COR-L47 (cell line): ENCODE results near the gene SUPT7L.
"Not testable (repeated sequence)": the region's sequence is repeated elsewhere in the genome, so short reads cannot be mapped to it uniquely, and the experiment has no call there.

Experiments used
- DNase-seq: peaks from one replicate; lab custom pipeline; 2025; lab: John Stamatoyannopoulos, UW

The SUPT7L gene

GRCh38 chr2:27638037-27638637 lies 25.3 kb downstream of the SUPT7L start:
- no peak for DNase-seq

GRCh38 chr2:27636766-27637165 lies 26.6 kb downstream of the SUPT7L start:
- DNase-seq, result no peak

- no peak for DNase-seq
Observed at GRCh38 chr2:27634291-27634690, 29.1 kb downstream of the SUPT7L start.

GRCh38 chr2:27630257-27630656 lies 33.2 kb downstream of the SUPT7L start:
- not testable (repeated sequence) for DNase-seq

GRCh38 chr2:27628767-27629709 lies 34.4 kb downstream of the SUPT7L start, which contains the start of the genes CCDC121 and GPN1:
CCDC121 (minus strand) TSS chr2:27629012; CDS start chr2:27627799, 1,213 bp downstream.
GPN1 (plus strand) TSS chr2:27629050; CDS start chr2:27629059, 9 bp downstream.
- DNase-seq, result peak; percentile 85

GRCh38 chr2:27627963-27628766 lies 35.2 kb downstream of the SUPT7L start:
- no peak for DNase-seq

- not testable (repeated sequence) for DNase-seq
Observed at GRCh38 chr2:27626921-27627320, 36.5 kb downstream of the SUPT7L start.

GRCh38 chr2:27626323-27626722 lies 37.1 kb downstream of the SUPT7L start:
- DNase-seq, result not testable (repeated sequence)

- no peak for DNase-seq
Observed at GRCh38 chr2:27624943-27625342, 38.5 kb downstream of the SUPT7L start.

GRCh38 chr2:27622921-27623384 lies 40.5 kb downstream of the SUPT7L start:
- DNase-seq, result no peak

GRCh38 chr2:27621524-27621923 lies 41.9 kb downstream of the SUPT7L start:
- no peak for DNase-seq

- no peak for DNase-seq
Observed at GRCh38 chr2:27615316-27615715, 48.1 kb downstream of the SUPT7L start.

GRCh38 chr2:27613985-27614384 lies 49.4 kb downstream of the SUPT7L start:
- DNase-seq, result no peak

GRCh38 chr2:27606611-27607010 lies 56.8 kb downstream of the SUPT7L start:
- no peak for DNase-seq
